K562 (cell line): ENCODE data around the gene DEGS1. TPM values are rescaled to one million over a fixed set of nuclear protein-coding genes. Genes with fewer than 3 reads are reported as not detected.

Source experiments
- CBX8 ChIP-seq: fragments of 200-600 bp; sonication (generic); IDR thresholded peaks from 2 replicates; pipeline ENCODE4 v1.6.1; 2012; ENCODE audit warnings: borderline replicate concordance, mixed run types, low read depth, mild to moderate bottlenecking, moderate library complexity, mixed read lengths, low read length, control low read depth, inconsistent platforms; ENCODE audit not compliant: poor library complexity, severe bottlenecking; ENCODE audit errors: extremely low read depth
- CCNT2 ChIP-seq: IDR thresholded peaks from 2 replicates; pipeline ENCODE4 v1.6.1; 2011; ENCODE audit warnings: borderline replicate concordance, low read depth, mild to moderate bottlenecking, moderate library complexity, mixed read lengths, low read length; ENCODE audit not compliant: insufficient read length; ENCODE audit errors: extremely low read depth
- EGR1 ChIP-seq: fragments of 450-650 bp; conservative IDR thresholded peaks from 2 replicates; pipeline ENCODE4 v1.6.1; 2017; ENCODE audit warnings: mild to moderate bottlenecking
- HSF4 ChIP-seq: fragments of 250-450 bp; sonication (Bioruptor Pico); IDR thresholded peaks from 2 replicates; pipeline ENCODE4 v2.1.2; 2022; ENCODE audit warnings: mild to moderate bottlenecking, moderate library complexity, borderline replicate concordance
- KLF13 ChIP-seq: fragments of 450-650 bp; IDR thresholded peaks from 2 replicates; pipeline ENCODE4 v1.6.1; 2016; ENCODE audit warnings: missing genetic modification characterization, low read depth, mild to moderate bottlenecking, missing compliant biosample characterization, moderate library complexity, borderline replicate concordance
- MBD2 ChIP-seq: sonication (generic); IDR thresholded peaks from 2 replicates; pipeline ENCODE4 v1.6.1; 2016; ENCODE audit warnings: low read depth, borderline replicate concordance
- POLR3A ChIP-seq: IDR thresholded peaks from 2 replicates; pipeline ENCODE4 v1.6.1; 2011; ENCODE audit warnings: borderline replicate concordance, mild to moderate bottlenecking, moderate library complexity; ENCODE audit not compliant: insufficient read length, insufficient read depth; ENCODE audit errors: extremely low read depth
- RAD21 ChIP-seq, 2 experiments: fragments of 250-450 bp in 1 of 2; fragments of 450-650 bp in 1 of 2; sonication (Bioruptor Pico) in 1 of 2; formaldehyde crosslinking in 1 of 2; IDR thresholded peaks in 1 of 2; conservative IDR thresholded peaks in 1 of 2; 2 replicates each; pipeline versions ENCODE4 v1.4.0 to v1.8.0; 2020 to 2022; ENCODE audit warnings: mild to moderate bottlenecking in 2 of 2, moderate library complexity in 1 of 2
- RBFOX2 ChIP-seq: fragments of 200-400 bp; formaldehyde crosslinking; IDR thresholded peaks from 2 replicates; pipeline ENCODE4 v1.6.1; 2017; ENCODE audit warnings: low read depth, mild to moderate bottlenecking, low read length, moderate library complexity
- SAFB ChIP-seq: fragments of 200-400 bp; formaldehyde crosslinking; IDR thresholded peaks from 2 replicates; pipeline ENCODE4 v1.6.1; 2017; ENCODE audit warnings: low read depth, low read length, borderline replicate concordance
- SAP30 ChIP-seq: fragments of 200-600 bp; sonication (generic); IDR thresholded peaks from 2 replicates; pipeline ENCODE4 v1.6.1; 2012; ENCODE audit warnings: borderline replicate concordance, low read depth, mild to moderate bottlenecking, moderate library complexity, low read length, control low read depth, inconsistent platforms; ENCODE audit not compliant: insufficient read depth, poor library complexity, severe bottlenecking
- SIX5 ChIP-seq, 2 experiments: IDR thresholded peaks; 2 replicates each; pipeline ENCODE4 v1.6.1; 2011; ENCODE audit warnings: low read length in 2 of 2, borderline replicate concordance in 1 of 2, low read depth in 1 of 2, mild to moderate bottlenecking in 1 of 2, moderate library complexity in 1 of 2; ENCODE audit not compliant: insufficient read depth in 1 of 2
- SMAD1 ChIP-seq: fragments of 150-350 bp; IDR thresholded peaks from 2 replicates; pipeline ENCODE4 v1.6.1; 2014; ENCODE audit warnings: low read length, low read depth; ENCODE audit not compliant: partially characterized antibody
- TBP ChIP-seq: optimal IDR thresholded peaks from 2 replicates; pipeline ENCODE3; 2011; ENCODE audit warnings: low read depth, low read length, improper control_type of control experiment
- U2AF2 ChIP-seq: fragments of 200-400 bp; formaldehyde crosslinking; optimal IDR thresholded peaks from 2 replicates; pipeline ENCODE3; 2017; ENCODE audit warnings: low read depth, mild to moderate bottlenecking, low read length
- ZNF143 ChIP-seq: sonication (generic); formaldehyde crosslinking; IDR thresholded peaks from 2 replicates; pipeline ENCODE4 v1.9.0; 2022; ENCODE audit warnings: mild to moderate bottlenecking, missing genetic modification reagents
- ZNF764 ChIP-seq: fragments of 250-450 bp; sonication (Bioruptor Pico); IDR thresholded peaks from 2 replicates; pipeline ENCODE4 v1.4.0; 2020; ENCODE audit warnings: low read depth, mild to moderate bottlenecking, moderate library complexity
- polyA plus RNA-seq, 8 experiments: library from polyadenylated mRNA; depleted of rRNA in 4 of 8; stranded (reverse) in 5 of 8; unstranded in 3 of 8; fragments of >200 nt; fragmentation: Nextera tagmentation in 2 of 8; fragmentation: Illumina TruSeq in 1 of 8; extraction: Ambion mirVana in 2 of 8; extraction: Trizol in 1 of 8; gene quantifications; 2 replicates each; pipeline versions ENCODE4 v1.2.1 to v1.2.3, GENCODE V29; 2011 to 2014; ENCODE audit warnings: inconsistent platforms in 1 of 8, missing spikeins in 1 of 8
- total RNA-seq, 7 experiments: library from RNA; depleted of rRNA in 6 of 7; stranded (reverse); fragments of >200 nt in 6 of 7; fragmentation: Illumina TruSeq in 2 of 7; extraction: Trizol in 2 of 7; gene quantifications; 2 replicates each; pipeline versions ENCODE4 v1.2.1 to v1.2.3, GENCODE V29; 2011 to 2021; ENCODE audit warnings: low replicate concordance in 1 of 7
- TF ChIP-seq, protein P1 (sequence below): sonication (generic); formaldehyde crosslinking; IDR thresholded peaks from 2 replicates; pipeline ENCODE4 v1.8.0; 2022; ENCODE audit warnings: missing genetic modification reagents, mild to moderate bottlenecking, borderline replicate concordance
- TF ChIP-seq, protein P2 (sequence below): fragments of 250-450 bp; sonication (Bioruptor Pico); IDR thresholded peaks from 2 replicates; pipeline ENCODE4 v1.4.0; 2020; ENCODE audit warnings: borderline replicate concordance

Gene DEGS1
- total and polyA plus RNA-seq, 9 of the 15 experiments (the other 6 are each of a cell fraction or from before 2014, with no cell fraction given), result 12.3 to 95.0 (median 38.8) TPM

DNA sequence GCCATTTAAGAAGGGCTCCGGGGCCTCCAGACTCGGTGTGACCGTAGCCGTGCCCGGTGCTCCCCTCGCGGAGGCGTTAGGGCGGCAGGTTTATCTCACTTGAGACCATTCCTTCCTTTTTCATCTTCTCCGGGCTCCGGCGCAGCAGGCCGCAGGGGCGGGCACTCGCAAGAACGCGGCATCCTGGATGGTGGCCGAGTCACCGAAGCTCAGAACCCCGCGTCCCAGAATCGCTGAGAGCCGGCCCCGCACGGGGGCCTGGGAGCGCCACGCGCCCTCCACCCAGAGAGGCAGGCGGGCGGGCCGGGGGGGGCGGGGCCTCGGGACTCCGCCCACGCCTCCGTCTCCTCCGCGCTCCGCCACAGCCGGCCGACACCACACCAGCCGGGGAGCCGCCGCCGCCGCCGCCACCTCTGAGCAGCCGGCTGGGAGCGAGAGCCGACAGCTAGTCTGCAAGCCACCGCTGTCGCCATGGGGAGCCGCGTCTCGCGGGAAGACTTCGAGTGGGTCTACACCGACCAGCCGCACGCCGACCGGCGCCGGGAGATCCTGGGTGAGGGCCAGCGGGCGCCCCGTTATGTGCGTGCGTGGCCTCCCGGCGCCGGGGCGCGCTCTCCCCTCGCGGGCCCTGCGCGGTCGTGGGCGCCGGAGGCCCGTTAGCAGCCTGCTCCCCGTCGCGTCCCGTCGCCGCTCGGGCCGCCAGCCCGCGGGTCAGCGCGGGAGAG, at the start of gene DEGS1 (continued):
- peak; percentile 71 for TF ChIP-seq SAP30
- TF ChIP-seq SMAD1, result peak; percentile 8
- TF ChIP-seq TBP, result peak; percentile 72
- TF ChIP-seq, protein P1, sequence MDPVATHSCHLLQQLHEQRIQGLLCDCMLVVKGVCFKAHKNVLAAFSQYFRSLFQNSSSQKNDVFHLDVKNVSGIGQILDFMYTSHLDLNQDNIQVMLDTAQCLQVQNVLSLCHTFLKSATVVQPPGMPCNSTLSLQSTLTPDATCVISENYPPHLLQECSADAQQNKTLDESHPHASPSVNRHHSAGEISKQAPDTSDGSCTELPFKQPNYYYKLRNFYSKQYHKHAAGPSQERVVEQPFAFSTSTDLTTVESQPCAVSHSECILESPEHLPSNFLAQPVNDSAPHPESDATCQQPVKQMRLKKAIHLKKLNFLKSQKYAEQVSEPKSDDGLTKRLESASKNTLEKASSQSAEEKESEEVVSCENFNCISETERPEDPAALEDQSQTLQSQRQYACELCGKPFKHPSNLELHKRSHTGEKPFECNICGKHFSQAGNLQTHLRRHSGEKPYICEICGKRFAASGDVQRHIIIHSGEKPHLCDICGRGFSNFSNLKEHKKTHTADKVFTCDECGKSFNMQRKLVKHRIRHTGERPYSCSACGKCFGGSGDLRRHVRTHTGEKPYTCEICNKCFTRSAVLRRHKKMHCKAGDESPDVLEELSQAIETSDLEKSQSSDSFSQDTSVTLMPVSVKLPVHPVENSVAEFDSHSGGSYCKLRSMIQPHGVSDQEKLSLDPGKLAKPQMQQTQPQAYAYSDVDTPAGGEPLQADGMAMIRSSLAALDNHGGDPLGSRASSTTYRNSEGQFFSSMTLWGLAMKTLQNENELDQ, result no peak
- TF ChIP-seq KLF13 (tag), result peak; percentile 6; the same call in 1 of the 2 replicates
- no peak for TF ChIP-seq U2AF2
- peak; percentile 76; the same call in 1 of the 2 replicates for TF ChIP-seq SAFB
- peak; percentile 15 to 19; a peak in 2 of 4 replicates for TF ChIP-seq RAD21 (CRISPR knock-in tag; conservative IDR thresholded peaks at IDR 0.05 in 1 of 2, IDR thresholded peaks at IDR 0.05 in 1 of 2)
- no peak; the same call in 1 of the 2 replicates for TF ChIP-seq ZNF143 (CRISPR knock-in tag)
- peak; percentile 97 for TF ChIP-seq RBFOX2
- TF ChIP-seq, protein P2, sequence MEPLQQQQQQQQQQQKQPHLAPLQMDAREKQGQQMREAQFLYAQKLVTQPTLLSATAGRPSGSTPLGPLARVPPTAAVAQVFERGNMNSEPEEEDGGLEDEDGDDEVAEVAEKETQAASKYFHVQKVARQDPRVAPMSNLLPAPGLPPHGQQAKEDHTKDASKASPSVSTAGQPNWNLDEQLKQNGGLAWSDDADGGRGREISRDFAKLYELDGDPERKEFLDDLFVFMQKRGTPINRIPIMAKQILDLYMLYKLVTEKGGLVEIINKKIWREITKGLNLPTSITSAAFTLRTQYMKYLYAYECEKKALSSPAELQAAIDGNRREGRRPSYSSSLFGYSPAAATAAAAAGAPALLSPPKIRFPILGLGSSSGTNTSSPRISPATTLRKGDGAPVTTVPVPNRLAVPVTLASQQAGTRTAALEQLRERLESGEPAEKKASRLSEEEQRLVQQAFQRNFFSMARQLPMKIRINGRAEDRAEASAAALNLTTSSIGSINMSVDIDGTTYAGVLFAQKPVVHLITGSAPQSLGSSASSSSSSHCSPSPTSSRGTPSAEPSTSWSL, result no peak
- TF ChIP-seq SIX5 (IDR thresholded peaks at IDR 0.05; ENCODE audit: borderline replicate concordance in 1 of 2, insufficient read depth in 1 of 2, low read depth in 1 of 2, low read length in 2 of 2), result no peak
- peak; percentile 69 for TF ChIP-seq CCNT2
- TF ChIP-seq CBX8, result no peak
- no peak for TF ChIP-seq POLR3A
- no peak for TF ChIP-seq HSF4
- TF ChIP-seq EGR1, result peak; percentile 79
- no peak for TF ChIP-seq ZNF764 (CRISPR knock-in tag)
- peak; percentile 59; the same call in 1 of the 2 replicates for TF ChIP-seq MBD2
